Esophagus mucosa (tissue), 1 donor: Measurements from ENCODE around the gene SUSD1. TPM values are rescaled to one million over a fixed set of nuclear protein-coding genes. Genes with fewer than 3 reads are reported as not detected.

ENCODE experiments used
- ATAC-seq: fragments of 200-7000 bp; cut with Tn5 transposase; one replicate; pipeline ENCODE4 v1.9.1; 2020
- total RNA-seq: library from RNA; stranded (reverse); gene quantifications from one replicate; pipeline ENCODE4 v1.2.4, GENCODE V29; 2023
- donor health status: DM: yes; HTN: yes; CAD: no.

SUSD1 gene
- total RNA-seq, 1 donor from 2014 or later: 4.9 TPM

DNA sequence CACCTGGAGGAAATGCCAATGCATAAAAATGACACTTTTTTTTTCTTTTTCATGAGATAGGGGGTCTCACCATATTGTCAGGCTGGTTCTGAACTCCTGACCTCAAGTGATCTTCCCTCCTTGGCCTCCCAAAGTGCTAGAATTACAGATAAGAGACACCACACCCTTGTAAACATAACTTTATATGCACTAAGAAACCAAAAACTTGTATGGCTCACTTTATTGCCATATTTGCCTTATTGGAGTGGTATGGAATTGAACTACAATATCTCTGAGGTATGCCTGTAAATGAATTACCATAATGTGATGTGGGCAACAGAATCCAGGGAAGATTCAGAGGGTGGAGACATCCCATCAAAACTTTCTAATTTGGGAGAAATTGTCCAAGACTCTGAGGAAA is 164.6 kb downstream of the SUSD1 start:
- ATAC-seq: no peak

DNA sequence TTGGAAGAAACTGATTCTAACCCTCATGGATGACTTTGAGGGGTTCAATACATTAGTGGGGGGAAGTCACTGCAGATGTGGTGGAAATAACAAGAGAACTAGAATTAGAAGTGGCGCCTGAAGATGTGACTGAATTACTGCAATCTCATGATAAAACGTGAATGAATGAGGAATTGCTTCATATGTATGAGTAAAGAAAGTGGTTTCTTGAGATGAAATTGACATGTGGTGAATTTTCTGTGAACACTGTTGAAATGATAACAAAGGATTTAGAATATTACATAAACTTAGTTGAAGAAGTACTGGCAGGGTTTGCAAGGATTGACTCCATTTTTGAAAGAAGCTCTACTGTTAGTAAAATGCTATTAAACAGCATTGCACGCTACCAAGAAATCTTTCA is 165.4 kb downstream of the SUSD1 start:
- ATAC-seq: no peak

DNA sequence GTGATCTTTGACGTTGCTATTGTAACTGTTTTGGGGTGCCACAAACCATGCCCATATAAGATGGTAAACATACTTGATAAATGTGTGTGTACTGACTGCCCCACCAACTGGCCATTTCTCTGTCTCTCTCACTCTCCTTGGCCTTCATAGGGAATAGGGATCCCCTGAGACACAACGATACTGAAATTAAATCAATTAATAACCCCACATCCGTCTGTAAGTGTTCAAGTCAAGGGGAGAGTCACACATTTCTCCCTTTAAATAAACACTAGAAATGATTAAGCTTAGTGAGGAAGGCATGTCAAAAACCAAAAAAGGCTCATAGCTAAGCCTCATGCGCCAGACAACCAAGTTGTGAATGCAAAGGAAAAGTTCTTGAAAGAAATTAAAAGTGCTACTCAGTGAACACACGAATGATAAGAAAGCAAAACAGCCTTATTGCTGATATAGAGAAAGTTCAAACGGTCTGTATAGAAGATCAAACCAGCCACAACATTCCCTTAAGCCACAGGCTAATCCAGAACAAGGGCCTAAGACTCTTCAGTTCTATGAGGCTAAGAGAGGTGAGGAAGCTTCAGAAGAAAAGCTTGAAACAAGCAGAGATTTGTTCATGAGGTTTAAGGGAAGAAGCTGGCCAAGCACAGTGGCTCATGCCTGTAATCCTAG is 167.4 kb downstream of the SUSD1 start:
- ATAC-seq: no peak

DNA sequence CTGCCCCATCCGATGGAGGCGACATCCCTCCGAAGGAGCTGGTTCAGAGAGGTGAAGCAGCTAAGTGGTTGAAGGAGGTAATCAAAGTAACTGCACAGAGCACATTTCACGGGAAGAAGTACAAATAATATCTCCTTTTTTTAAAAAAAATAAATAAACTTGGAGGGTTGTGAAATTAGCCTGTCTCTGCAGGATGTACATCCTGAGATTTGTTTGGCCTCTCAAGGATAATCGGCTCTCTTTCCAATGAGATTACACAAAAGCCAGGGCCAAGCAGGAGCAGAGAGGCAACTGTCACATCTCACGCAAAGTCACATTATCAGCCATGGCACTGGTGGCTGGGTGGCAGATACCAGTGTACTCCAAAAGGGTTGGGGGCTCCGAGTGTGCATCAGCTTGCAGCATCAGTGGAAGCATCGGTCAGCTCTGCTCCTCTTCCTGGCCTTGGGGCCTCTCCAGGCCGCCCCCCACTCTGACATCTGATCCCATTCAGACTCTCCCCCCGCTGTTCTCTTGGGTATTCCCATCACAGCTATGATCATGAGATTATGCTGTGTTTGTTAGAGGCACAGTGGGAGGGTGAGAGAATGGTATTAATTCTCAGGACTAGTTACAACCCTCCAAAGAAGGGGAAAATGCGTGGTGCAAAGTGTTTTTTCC is 168.6 kb downstream of the SUSD1 start:
- no peak for ATAC-seq

DNA sequence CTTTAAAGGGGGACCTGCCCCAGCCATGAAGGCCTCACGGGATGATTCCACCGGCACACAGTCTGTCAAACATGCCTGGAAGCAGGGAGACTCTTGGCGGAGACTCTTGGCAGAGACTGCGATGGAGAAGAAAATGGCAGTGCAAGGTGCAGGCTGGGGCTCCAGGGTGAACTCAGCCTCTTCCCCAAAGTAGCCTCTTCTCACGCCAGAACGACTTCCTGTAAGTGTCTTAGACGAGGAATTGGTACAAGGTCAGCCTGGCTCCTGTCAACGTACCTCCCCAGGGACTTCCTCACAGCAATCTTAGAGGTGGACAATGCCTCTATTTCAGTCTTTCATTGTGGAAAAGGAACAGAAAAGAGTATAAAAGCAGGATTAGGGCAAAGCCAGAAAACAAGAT is 169.2 kb downstream of the SUSD1 start:
- no peak for ATAC-seq

DNA sequence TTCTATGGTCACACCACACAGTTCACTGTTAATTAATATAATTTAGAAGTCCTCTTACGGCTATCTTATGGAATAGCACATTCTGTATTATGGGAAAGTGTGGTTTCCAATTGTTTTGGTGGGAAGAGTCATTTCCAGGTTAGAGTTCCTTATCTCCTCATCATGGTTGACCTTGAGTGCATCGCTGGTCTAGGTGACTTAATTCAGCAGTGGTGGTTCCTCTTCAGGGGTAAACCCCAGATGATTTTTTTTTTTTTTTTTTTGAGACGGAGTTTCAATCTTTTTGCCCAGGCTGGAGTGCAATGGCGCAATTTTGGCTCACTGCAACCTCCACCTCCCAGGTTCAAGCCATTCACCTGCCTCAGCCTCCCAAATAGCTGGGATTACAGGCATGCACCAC is 171.6 kb downstream of the SUSD1 start:
- no peak for ATAC-seq

GRCh38 chr9:112002847-112003457 is 172.1 kb downstream of the SUSD1 start:
- ATAC-seq: no peak

GRCh38 chr9:112002131-112002846 is 172.8 kb downstream of the SUSD1 start:
- ATAC-seq: no peak

DNA sequence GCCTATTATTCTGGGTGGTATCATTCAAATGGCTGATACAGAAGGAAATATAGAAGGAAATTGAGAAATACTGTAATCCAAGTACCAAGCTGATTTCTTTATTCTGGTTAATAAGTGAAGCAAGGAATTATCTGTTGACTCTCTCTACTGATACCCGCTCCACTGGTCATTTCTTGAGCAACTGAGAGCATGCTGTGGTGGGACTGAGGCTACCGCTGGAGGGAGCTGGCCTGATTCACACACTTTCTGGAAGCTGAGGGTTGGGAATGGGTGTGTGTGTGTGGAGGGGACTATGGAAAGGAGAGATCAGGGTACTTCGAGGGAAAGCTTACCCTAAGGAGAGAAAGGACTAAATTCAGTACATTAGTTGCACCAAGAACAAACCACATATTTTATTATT is 174.4 kb downstream of the SUSD1 start:
- no peak for ATAC-seq

DNA sequence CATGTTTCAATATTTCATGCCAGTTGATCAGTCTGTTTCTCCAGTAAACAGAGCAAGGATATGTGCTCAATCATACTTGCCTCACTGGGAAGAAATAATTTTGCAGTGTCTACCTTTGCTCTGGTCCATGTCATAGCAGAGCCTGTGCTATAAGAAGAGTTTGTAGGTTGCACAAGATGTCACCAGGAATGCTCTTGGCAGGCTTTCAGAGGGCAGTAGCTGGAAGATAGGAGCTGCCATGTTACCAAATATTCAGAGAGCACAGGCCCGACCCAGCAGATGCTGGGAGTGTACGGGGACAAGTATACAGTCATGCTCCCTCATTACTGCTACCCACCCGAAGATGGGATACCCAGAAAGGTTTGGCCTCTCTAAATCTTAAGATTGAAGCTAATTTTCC is 175.8 kb downstream of the SUSD1 start:
- no peak for ATAC-seq

- ATAC-seq: no peak
Measured at GRCh38 chr9:111997831-111998230, 177.3 kb downstream of the SUSD1 start.

DNA sequence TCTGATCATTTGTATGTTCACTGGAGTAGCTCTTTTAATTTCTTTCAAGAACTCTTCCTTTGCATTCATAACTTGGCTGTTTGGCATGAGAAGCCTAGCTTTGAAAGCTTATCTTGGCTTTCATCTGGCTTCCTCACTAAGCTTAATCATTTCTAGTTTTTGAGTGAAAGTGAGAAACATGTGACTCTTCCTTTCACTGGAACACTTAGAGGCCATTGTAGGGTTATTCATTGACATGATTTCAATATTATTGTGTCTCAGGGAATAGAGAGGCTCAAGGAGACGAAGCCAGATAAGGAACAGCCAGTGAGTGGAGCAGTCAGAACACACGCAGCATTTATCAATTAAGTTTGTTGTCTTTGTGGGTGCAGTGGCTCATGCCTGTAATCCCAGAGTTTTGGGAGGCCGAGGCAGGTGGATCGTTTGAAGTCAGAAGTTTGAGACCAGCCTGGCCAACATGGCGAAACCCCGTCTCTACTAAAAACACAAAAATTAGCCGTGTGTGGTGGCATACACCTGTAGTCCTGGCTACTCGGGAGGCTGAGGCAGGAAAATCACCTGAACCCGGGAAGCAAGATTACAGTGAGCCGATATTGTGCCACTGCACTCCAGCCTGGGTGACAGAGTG is 180.2 kb downstream of the SUSD1 start:
- ATAC-seq: no peak

DNA sequence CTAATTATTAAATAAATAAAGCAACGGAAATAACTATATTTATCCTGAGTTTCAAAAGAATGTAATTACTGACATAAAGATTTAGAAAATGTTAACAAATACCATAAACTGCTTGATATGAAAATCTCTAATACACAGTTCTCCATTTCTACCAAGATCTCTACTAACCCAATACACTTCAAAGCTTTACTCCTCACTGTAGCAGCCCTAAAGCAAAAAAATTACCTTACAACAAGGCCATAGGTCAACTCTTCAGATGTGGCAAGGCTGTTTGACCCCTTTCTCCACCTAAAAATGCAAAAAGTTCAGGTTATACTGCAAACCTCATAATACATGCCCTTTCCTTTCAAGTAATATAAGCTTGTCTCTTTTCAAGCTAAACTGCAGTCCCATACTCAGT is 181.8 kb downstream of the SUSD1 start:
- ATAC-seq: no peak

- ATAC-seq: peak; percentile 94
Measured at GRCh38 chr9:111992523-111992922, 182.6 kb downstream of the SUSD1 start.

DNA sequence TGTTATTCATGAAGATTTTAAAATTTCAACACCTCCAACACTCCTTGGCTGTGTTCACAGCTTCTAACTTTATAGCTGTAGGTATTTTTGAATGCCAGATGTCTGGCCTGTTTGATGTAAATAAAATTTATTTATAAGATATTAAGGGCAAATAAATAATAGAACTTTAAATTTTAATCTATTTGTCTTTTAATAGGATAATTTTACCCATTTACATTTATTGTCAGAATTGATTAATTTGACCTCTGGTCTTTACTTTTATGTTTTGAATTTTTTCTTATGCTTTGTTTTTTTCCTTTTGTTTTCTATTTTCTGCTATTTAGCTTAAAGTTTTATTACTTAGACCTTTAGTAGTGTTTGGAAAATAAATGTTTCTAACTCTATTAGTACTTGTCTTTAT is 183.9 kb downstream of the SUSD1 start:
- no peak for ATAC-seq

Other genes starting within 250 kb of the SUSD1 start
- 165 TPM for gene PTBP3, start 158.3 kb upstream of the SUSD1 start, total RNA-seq
- 27.5 TPM for gene HSDL2, start 204.8 kb upstream of the SUSD1 start, total RNA-seq